Glutamatergic neuron (in vitro differentiated cells): ENCODE data around the gene COL24A1. TPM values are rescaled to one million over a fixed set of nuclear protein-coding genes. Genes with fewer than 3 reads are reported as not detected.

ENCODE experiments used
- total RNA-seq: library from RNA; stranded (reverse); fragmentation: NEBNext Ultra II Directional; extraction: Animal tissue kit (Norgen Biotek cat#: 25700); gene quantifications from one replicate; pipeline ENCODE4 v1.2.1, GENCODE V29; 2021; ENCODE audit not compliant: unreplicated experiment

Gene COL24A1
- total RNA-seq, 1 donor from 2014 or later, result 0.15 TPM

Other genes starting within 250 kb of the COL24A1 start
- gene ODF2L, start 239.6 kb upstream of the COL24A1 start, total RNA-seq, result 61.1 TPM